GM12878 (cell line): ENCODE data around the gene DOK7. TPM values are rescaled to one million over a fixed set of nuclear protein-coding genes. Genes with fewer than 3 reads are reported as not detected.

ENCODE experiments used
- ATAC-seq: fragments of 200-7000 bp; cut with Tn5 transposase; 3 replicates; pipeline ENCODE4 v1.9.1; 2020; ENCODE audit warnings: mild to moderate bottlenecking, moderate library complexity
- BruUV-seq: library from RNA; stranded (reverse); fragments of 400-500 nt; replicated peaks from 2 replicates; lab custom pipeline; 2021; lab: Mats Ljungman, UMichigan
- CTCF ChIA-PET: fragments of 300-600 bp; sonication (Branson Sonifier 250); formaldehyde crosslinking; extraction: SDS; loops from one replicate; lab custom pipeline; 2021; ENCODE audit warnings: inconsistent platforms; lab: Yijun Ruan, JAX
- POLR2A ChIA-PET: fragments of 350-600 bp; formaldehyde crosslinking; extraction: SDS; loops from one replicate; lab custom pipeline; 2021; ENCODE audit warnings: inconsistent platforms; lab: Charles Lee
- RAD21 ChIA-PET: fragments of 300-600 bp; sonication (Branson Sonifier 250); formaldehyde crosslinking; loops from one replicate; lab custom pipeline; 2023; ENCODE audit warnings: antibody characterized with exemption; ENCODE audit not compliant: unreplicated experiment; lab: Charles Lee
- SMC1A ChIA-PET: fragments of 300-600 bp; sonication (Branson Sonifier 250); formaldehyde crosslinking; loops from one replicate; lab custom pipeline; 2023; ENCODE audit not compliant: unreplicated experiment, uncharacterized antibody; lab: Charles Lee
- DNase-seq: peaks from one replicate; pipeline ENCODE4 v3.0.0-alpha.2; 2011; ENCODE audit warnings: low read depth, low spot score
- FAIRE-seq: peaks from 3 replicates; lab custom pipeline; 2011; peaks lifted over from hg19 to GRCh38; lab: Jason Lieb, UNC
- H2AFZ ChIP-seq: 2 replicates; pipeline ENCODE4 v1.6.0; 2011; ENCODE audit warnings: low read depth, low read length, control low read depth; ENCODE audit not compliant: control insufficient read depth
- H3K27ac ChIP-seq: 2 replicates; pipeline ENCODE4 v1.5.1; 2011; ENCODE audit warnings: control low read depth; ENCODE audit not compliant: control insufficient read depth, insufficient read depth
- H3K27me3 ChIP-seq, 2 experiments: replicated peaks in 1 of 2; 2 replicates each; pipeline versions ENCODE4 v1.6.0 to v1.6.1; 2011; ENCODE audit warnings: low read length in 1 of 2; ENCODE audit not compliant: control insufficient read depth in 2 of 2, insufficient read depth in 2 of 2
- H3K36me3 ChIP-seq, 2 experiments: 2 replicates each; pipeline ENCODE4 v1.5.1; 2011; ENCODE audit warnings: low read length in 1 of 2; ENCODE audit not compliant: control insufficient read depth in 2 of 2, insufficient read depth in 2 of 2
- H3K4me1 ChIP-seq: 2 replicates; pipeline ENCODE4 v1.6.1; 2011; ENCODE audit warnings: mild to moderate bottlenecking, low read length, moderate library complexity, mixed read lengths; ENCODE audit not compliant: control insufficient read depth, insufficient read depth
- H3K4me2 ChIP-seq: 2 replicates; pipeline ENCODE4 v1.6.0; 2011; ENCODE audit warnings: control low read depth; ENCODE audit not compliant: control insufficient read depth, insufficient read depth
- H3K4me3 ChIP-seq: fragments of 200-600 bp; sonication (generic); 2 replicates; pipeline ENCODE4 v1.5.1; 2016
- H3K79me2 ChIP-seq: 2 replicates; pipeline ENCODE4 v1.6.0; 2011; ENCODE audit warnings: low read length; ENCODE audit not compliant: control insufficient read depth, insufficient read depth
- H3K9ac ChIP-seq: 2 replicates; pipeline ENCODE4 v1.8.0; 2011; ENCODE audit warnings: low read length, control low read depth, mixed read lengths; ENCODE audit not compliant: control insufficient read depth, insufficient read depth
- H3K9me3 ChIP-seq: replicated peaks from 3 replicates; pipeline ENCODE4 v1.5.1; 2011; ENCODE audit warnings: mild to moderate bottlenecking, low read length; ENCODE audit not compliant: control insufficient read depth, insufficient read depth
- H4K20me1 ChIP-seq: 2 replicates; pipeline ENCODE4 v1.6.0; 2011; ENCODE audit not compliant: control insufficient read depth, insufficient read depth
- CEBPB ChIP-seq, 2 experiments: fragments of 150-350 bp in 1 of 2; IDR thresholded peaks; 2 replicates each; pipeline ENCODE4 v1.6.1; 2012 to 2014; ENCODE audit warnings: low read depth in 2 of 2, low read length in 2 of 2, borderline replicate concordance in 1 of 2, inconsistent platforms in 1 of 2
- EZH2 ChIP-seq: IDR thresholded peaks from 2 replicates; pipeline ENCODE4 v1.6.1; 2012; ENCODE audit warnings: low read depth, mild to moderate bottlenecking, control low read depth, inconsistent platforms, low read length, borderline replicate concordance; ENCODE audit not compliant: control insufficient read depth
- GATAD2B ChIP-seq: fragments of 450-650 bp; conservative IDR thresholded peaks from 2 replicates; pipeline ENCODE4 v1.6.1; 2017; ENCODE audit warnings: low read depth, mild to moderate bottlenecking, moderate library complexity
- JUNB ChIP-seq: IDR thresholded peaks from 2 replicates; pipeline ENCODE4 v1.6.1; 2016; ENCODE audit warnings: antibody characterized with exemption, mild to moderate bottlenecking
- MEF2A ChIP-seq: IDR thresholded peaks from 2 replicates; pipeline ENCODE4 v1.6.1; 2011; ENCODE audit warnings: low read depth, mild to moderate bottlenecking, low read length, moderate library complexity; ENCODE audit not compliant: insufficient read depth
- MEF2B ChIP-seq: fragments of 450-650 bp; IDR thresholded peaks from 2 replicates; pipeline ENCODE4 v1.6.1; 2018; ENCODE audit warnings: mild to moderate bottlenecking, moderate library complexity; ENCODE audit not compliant: partially characterized antibody, poor library complexity, severe bottlenecking
- PBX3 ChIP-seq: IDR thresholded peaks from 2 replicates; pipeline ENCODE4 v1.6.1; 2011; ENCODE audit warnings: mild to moderate bottlenecking, low read depth, low read length, moderate library complexity; ENCODE audit not compliant: insufficient replicate concordance
- POLR2AphosphoS5 ChIP-seq: IDR thresholded peaks from 2 replicates; pipeline ENCODE4 v1.6.1; 2011; ENCODE audit warnings: mild to moderate bottlenecking, low read length, inconsistent platforms
- SIN3A ChIP-seq: IDR thresholded peaks from 2 replicates; pipeline ENCODE4 v1.6.1; 2012; ENCODE audit warnings: low read depth, low read length, improper control_type of control experiment
- SREBF2 ChIP-seq: IDR thresholded peaks from 2 replicates; pipeline ENCODE4 v1.6.1; 2012; ENCODE audit warnings: mild to moderate bottlenecking, low read length
- ZBED1 ChIP-seq: IDR thresholded peaks from 2 replicates; pipeline ENCODE4 v1.6.1; 2016; ENCODE audit warnings: borderline replicate concordance
- WGBS: methylation state at CpG from one replicate; pipeline ENCODE4 v1.1.6; 2016; ENCODE audit warnings: low lambda C conversion rate; ENCODE audit not compliant: insufficient replicate concordance, insufficient coverage; ENCODE audit errors: missing lambda C conversion rate; 5-methylcytosine and 5-hydroxymethylcytosine counted together
- in situ Hi-C: fragments of 300-500 bp; cut with MboI; formaldehyde crosslinking; loops from 9 replicates; pipeline ENCODE4 v1.14.3; 2018; ENCODE audit warnings: mixed read lengths
- intact Hi-C: fragments of 100-400 bp; cut with micrococcal nuclease; formaldehyde crosslinking; loops from one replicate; pipeline ENCODE4 v1.14.2; 2022; ENCODE audit not compliant: unreplicated experiment
- polyA plus RNA-seq, 11 experiments: library from polyadenylated mRNA; depleted of rRNA in 4 of 11; unstranded in 6 of 11; stranded (reverse) in 5 of 11; fragments of >200 nt; fragmentation: Nextera tagmentation in 4 of 11; fragmentation: Illumina TruSeq in 1 of 11; extraction: Ambion mirVana in 4 of 11; extraction: Trizol in 1 of 11; gene quantifications; 1 replicate in 1 of 11; 2 replicates in 10 of 11; pipeline versions ENCODE4 v1.2.1 to v1.2.3, GENCODE V29; 2011 to 2016; ENCODE audit warnings: inconsistent platforms in 2 of 11, missing spikeins in 2 of 11, low read depth in 1 of 11
- total RNA-seq, 4 experiments: library from RNA; depleted of rRNA in 3 of 4; stranded (reverse); fragments of >200 nt in 3 of 4; fragmentation: Illumina TruSeq in 1 of 4; extraction: Trizol in 1 of 4; gene quantifications; 2 replicates each; pipeline versions ENCODE4 v1.2.1 to v1.2.3, GENCODE V29; 2013 to 2021
- TF ChIP-seq, protein P1 (sequence below): fragments of 450-650 bp; formaldehyde crosslinking; IDR thresholded peaks from 2 replicates; pipeline ENCODE4 v1.4.0; 2020; ENCODE audit warnings: mild to moderate bottlenecking, moderate library complexity
- TF ChIP-seq, protein P2 (sequence below): fragments of 450-650 bp; IDR thresholded peaks from 2 replicates; pipeline ENCODE4 v1.6.1; 2016; ENCODE audit warnings: mild to moderate bottlenecking, moderate library complexity, borderline replicate concordance

DOK7 gene
- total and polyA plus RNA-seq, 10 of the 15 experiments (the other 5 are each of a cell fraction or from before 2014, with no cell fraction given), result 0.04 to 0.46 (median 0.18) TPM; not detected in 4

GRCh38 chr4:3481783-3482393 lies 18.8 kb downstream of the DOK7 start (continued):
- no peak for TF ChIP-seq PBX3
- no peak for TF ChIP-seq CEBPB (IDR thresholded peaks at IDR 0.05; ENCODE audit: borderline replicate concordance in 1 of 2, low read depth in 2 of 2, low read length in 2 of 2)
- TF ChIP-seq, protein P1, sequence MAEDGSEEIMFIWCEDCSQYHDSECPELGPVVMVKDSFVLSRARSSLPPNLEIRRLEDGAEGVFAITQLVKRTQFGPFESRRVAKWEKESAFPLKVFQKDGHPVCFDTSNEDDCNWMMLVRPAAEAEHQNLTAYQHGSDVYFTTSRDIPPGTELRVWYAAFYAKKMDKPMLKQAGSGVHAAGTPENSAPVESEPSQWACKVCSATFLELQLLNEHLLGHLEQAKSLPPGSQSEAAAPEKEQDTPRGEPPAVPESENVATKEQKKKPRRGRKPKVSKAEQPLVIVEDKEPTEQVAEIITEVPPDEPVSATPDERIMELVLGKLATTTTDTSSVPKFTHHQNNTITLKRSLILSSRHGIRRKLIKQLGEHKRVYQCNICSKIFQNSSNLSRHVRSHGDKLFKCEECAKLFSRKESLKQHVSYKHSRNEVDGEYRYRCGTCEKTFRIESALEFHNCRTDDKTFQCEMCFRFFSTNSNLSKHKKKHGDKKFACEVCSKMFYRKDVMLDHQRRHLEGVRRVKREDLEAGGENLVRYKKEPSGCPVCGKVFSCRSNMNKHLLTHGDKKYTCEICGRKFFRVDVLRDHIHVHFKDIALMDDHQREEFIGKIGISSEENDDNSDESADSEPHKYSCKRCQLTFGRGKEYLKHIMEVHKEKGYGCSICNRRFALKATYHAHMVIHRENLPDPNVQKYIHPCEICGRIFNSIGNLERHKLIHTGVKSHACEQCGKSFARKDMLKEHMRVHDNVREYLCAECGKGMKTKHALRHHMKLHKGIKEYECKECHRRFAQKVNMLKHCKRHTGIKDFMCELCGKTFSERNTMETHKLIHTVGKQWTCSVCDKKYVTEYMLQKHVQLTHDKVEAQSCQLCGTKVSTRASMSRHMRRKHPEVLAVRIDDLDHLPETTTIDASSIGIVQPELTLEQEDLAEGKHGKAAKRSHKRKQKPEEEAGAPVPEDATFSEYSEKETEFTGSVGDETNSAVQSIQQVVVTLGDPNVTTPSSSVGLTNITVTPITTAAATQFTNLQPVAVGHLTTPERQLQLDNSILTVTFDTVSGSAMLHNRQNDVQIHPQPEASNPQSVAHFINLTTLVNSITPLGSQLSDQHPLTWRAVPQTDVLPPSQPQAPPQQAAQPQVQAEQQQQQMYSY (CRISPR knock-in tag), result no peak
- no peak for TF ChIP-seq EZH2
- no peak for TF ChIP-seq GATAD2B

DNA sequence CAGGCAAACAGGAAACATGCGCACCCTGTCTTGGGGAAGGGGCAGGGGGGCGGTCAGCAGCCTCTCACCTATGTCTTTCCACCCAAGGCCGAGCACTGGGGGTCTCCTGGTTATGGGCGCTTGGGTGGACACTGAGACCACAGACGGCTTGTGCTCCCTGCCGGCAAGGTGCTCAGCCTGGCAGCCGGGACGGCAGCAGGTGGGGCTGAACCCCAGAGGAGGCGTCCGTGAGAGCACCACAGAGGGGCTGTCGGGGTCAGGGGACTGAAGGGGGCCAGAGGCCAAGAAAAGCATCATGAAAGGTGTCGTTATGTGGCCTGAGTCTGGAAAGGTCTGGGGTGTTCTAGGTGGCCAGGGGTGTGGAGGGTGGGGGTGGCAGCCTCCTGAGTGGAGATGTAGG lies 19.6 kb downstream of the DOK7 start:
- BruUV-seq, result no TSS peak
- intact Hi-C loops, result no loop called here
- Histone ChIP-seq H3K27ac (no peak overlapping the region), H3K4me3 (no peak overlapping the region), H3K9me3 (no peaks in the 10 kb centered on the region), H3K79me2 (no peaks in the 10 kb centered on the region), H3K9ac (no peak overlapping the region), H3K4me1 (no peaks in the 10 kb centered on the region; the same call in 1 of the 2 replicates), H3K4me2 (no peak overlapping the region), H3K36me3 (no peaks in the 10 kb centered on the region), H3K27me3 (peaks cover 2 to 6% of the 10 kb centered on the region in 2 experiments; a peak in 3 of 4 replicates), H4K20me1 (no peaks in the 10 kb centered on the region), H2AFZ (no peak overlapping the region)
- POLR2A ChIA-PET, result no interaction called here
- SMC1A ChIA-PET, result no interaction called here
- no peak for DNase-seq
- no peak for FAIRE-seq
- RAD21 ChIA-PET, result no interaction called here
- no peak for ATAC-seq
- in situ Hi-C loops, result no loop called here
- CTCF ChIA-PET, result interaction anchor here (1.0 kb wide), 1 partner anchor 289 kb away, joined by 3 read pairs; no protein-coding TSS in a partner anchor
- 39% methylated on average over 12 of the region's 12 CpGs for WGBS
- TF ChIP-seq MEF2B (no peak), ZBED1 (no peak), JUNB (no peak), POLR2AphosphoS5 (no peak), MEF2A (no peak), SREBF2 (no peak), SIN3A (no peak)
- TF ChIP-seq, protein P2, sequence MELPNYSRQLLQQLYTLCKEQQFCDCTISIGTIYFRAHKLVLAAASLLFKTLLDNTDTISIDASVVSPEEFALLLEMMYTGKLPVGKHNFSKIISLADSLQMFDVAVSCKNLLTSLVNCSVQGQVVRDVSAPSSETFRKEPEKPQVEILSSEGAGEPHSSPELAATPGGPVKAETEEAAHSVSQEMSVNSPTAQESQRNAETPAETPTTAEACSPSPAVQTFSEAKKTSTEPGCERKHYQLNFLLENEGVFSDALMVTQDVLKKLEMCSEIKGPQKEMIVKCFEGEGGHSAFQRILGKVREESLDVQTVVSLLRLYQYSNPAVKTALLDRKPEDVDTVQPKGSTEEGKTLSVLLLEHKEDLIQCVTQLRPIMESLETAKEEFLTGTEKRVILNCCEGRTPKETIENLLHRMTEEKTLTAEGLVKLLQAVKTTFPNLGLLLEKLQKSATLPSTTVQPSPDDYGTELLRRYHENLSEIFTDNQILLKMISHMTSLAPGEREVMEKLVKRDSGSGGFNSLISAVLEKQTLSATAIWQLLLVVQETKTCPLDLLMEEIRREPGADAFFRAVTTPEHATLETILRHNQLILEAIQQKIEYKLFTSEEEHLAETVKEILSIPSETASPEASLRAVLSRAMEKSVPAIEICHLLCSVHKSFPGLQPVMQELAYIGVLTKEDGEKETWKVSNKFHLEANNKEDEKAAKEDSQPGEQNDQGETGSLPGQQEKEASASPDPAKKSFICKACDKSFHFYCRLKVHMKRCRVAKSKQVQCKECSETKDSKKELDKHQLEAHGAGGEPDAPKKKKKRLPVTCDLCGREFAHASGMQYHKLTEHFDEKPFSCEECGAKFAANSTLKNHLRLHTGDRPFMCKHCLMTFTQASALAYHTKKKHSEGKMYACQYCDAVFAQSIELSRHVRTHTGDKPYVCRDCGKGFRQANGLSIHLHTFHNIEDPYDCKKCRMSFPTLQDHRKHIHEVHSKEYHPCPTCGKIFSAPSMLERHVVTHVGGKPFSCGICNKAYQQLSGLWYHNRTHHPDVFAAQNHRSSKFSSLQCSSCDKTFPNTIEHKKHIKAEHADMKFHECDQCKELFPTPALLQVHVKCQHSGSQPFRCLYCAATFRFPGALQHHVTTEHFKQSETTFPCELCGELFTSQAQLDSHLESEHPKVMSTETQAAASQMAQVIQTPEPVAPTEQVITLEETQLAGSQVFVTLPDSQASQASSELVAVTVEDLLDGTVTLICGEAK, result no peak
